Measurements from ENCODE around the gene VKORC1L1.

DNA sequence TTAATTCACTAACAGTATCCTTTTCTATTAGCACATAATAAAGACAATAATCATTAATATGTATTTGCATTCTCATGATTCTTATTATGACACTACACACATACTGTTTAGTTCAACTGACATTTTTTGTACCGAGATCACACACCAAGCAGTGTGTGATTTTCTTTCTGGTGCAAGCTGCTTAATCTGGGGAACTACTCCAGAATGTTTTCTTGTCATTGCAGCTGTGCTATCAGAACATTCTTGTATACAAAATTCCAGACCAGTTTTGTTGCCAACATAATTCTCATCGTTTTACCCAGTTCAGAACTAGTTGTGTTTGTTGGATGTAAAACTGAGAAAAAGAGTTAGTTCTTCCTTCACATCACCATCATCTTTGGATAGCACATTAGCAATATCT is 37.4 kb downstream of the VKORC1L1 start:
- TF ChIP-seq, protein P1, sequence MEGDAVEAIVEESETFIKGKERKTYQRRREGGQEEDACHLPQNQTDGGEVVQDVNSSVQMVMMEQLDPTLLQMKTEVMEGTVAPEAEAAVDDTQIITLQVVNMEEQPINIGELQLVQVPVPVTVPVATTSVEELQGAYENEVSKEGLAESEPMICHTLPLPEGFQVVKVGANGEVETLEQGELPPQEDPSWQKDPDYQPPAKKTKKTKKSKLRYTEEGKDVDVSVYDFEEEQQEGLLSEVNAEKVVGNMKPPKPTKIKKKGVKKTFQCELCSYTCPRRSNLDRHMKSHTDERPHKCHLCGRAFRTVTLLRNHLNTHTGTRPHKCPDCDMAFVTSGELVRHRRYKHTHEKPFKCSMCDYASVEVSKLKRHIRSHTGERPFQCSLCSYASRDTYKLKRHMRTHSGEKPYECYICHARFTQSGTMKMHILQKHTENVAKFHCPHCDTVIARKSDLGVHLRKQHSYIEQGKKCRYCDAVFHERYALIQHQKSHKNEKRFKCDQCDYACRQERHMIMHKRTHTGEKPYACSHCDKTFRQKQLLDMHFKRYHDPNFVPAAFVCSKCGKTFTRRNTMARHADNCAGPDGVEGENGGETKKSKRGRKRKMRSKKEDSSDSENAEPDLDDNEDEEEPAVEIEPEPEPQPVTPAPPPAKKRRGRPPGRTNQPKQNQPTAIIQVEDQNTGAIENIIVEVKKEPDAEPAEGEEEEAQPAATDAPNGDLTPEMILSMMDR (conservative IDR thresholded peaks at IDR 0.05; ENCODE audit: low read depth, low read length), result no peak
- TF ChIP-seq EZH2 (IDR thresholded peaks at IDR 0.05; ENCODE audit: borderline replicate concordance, low read depth, low read length, poor library complexity, severe bottlenecking), result no peak
